HG03575 (cell line): Measurements from ENCODE around the gene PLCH2.

Source experiments
- ATAC-seq: cut with Tn5 transposase; IDR thresholded peaks from one replicate; pipeline ENCODE4 v1.9.1; 2021; ENCODE audit not compliant: unreplicated experiment, insufficient number of reproducible peaks, low FRiP score; ENCODE audit errors: extremely low read depth

The PLCH2 gene

DNA sequence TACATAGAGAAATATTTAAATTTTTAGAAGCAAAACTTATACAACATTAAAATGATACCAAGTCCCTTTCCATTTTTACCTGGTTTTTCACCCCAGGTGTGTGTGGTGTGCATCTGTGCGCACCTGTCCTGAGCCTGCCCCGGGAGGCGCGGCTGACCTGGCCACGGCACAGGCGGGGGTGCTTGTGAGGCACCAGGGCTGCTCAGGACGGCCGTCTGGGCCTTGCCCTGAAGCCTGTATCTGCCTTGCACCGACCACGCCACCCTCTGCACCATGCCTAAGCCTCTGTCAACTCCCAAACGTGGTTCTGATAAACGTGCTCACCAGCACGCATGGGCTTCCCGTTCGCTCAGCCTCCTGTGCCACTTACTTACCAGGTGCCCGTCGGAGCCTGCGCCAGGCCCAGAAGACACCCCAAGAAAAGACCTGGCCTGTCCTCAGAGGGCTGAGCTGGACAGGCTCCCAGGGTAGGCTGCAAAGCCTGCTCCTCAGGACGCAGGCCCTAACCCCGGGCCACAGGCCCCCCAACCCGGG, 29.4 kb downstream of the PLCH2 start:
- no peak for ATAC-seq

DNA sequence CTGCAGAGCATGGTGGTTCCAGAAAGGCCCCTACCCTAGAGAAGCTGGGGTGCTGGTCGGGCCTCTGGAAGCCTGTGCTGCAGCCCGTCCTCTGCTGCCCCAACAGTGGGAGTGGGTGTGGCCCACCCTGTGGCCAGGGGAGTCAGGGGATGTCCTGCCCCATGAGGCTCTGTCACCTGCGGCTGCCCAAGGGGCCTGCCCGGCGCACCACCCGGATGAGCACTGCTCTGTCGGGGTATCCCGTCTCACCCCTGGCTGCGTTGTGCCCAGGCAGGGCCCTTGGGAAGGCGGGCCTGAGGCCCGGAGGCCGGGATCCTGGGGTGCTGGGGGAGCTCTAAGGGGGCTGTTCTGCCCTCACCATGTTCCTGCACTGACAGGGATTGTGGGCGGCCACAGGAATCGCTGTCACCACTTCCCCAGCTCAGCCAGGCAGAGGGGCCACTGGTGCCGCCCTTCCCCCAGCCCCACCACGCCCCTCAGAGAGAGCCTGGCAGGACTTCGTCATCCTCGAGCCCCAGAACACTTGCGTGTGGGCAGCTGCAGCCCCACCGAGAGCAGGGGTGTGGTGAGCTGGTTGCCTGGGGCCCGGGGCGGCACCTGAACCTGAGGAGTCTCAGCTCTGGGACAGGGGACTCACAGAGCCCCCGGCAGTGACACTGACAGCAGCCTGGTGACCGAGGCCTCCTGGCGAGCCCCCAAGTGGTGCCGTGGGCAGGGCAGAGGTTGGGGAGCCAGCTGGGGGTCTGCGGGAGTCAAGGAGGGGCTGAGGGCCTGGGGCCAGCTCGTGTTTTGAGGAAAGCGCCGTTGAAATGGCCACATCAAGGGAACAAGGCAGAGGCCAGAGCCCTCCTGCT, 30.1 kb downstream of the PLCH2 start:
- no peak for ATAC-seq

DNA sequence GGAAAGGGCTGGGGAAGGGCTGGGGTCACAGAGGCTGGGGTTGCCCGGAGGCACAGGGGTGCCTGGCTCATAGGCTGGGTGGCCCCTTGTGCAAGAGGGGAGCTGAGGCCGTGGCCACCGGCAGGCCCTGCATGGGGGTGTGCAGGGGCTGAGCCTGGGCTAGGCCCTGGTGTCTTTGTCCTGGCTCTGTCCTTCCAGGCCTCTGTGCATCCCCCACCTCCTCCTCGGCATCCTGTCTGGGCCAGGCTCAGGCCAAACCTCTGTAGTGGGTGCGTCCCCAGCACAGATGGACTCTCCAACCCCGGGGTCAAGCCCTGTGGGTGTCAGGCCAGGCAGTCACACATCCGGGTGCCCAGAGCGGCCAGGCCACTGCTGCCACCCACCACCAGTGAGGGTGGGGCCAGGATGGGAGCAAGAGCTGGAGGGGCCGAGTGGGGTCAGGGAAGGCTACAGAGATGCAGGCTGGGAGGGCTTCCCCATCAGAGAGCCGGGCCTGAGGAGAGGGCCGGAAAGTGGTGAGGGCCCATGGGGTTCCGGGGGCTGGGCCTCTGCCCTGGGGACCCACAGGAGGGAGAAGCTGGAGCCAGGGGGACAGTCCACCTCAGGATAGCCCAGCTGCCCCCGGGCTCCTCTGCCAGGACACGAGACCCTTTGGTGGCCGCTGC, 30.9 kb downstream of the PLCH2 start:
- ATAC-seq, result no peak

DNA sequence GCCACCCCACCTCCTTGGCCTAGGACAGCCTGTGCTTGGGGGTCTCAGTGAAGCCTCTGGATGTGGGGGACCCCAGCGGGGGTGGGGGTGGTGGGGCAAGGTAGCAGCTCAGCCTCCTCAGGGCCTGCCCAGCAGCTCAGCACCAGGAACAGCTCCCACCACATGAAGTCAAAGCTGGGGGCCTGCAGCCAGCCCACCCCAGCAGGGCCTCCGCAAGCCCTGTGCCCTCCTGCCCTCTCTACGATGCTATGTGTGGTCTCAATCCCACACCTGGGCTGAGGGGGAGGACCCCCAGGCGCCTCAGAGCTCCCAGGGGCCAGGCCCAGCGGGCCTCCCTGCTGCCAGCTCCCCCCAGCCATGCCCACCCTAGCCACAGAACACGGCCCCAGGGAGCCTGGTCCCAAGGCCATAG, 31.7 kb downstream of the PLCH2 start:
- ATAC-seq, result no peak

DNA sequence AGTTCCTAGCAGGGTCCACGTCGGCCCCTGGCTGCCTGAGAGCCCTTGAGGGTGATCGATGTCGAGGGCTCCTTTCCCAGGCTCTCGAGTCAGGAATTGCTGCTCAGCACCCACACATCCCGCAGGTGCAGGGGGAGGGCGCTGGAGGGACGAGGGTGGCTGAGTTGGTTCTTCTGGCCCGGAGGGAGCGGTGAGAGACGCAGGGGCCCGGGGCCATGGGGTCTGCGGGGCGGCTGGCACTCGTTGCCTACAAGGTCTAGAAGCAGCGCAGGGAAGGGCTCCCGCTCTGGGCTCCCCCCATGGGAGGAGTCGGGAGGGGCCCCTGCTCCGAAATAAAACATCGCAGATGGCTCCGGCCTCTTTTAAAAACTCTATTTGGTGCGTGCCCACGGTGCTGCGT, 32.1 kb downstream of the PLCH2 start:
- ATAC-seq, result no peak

DNA sequence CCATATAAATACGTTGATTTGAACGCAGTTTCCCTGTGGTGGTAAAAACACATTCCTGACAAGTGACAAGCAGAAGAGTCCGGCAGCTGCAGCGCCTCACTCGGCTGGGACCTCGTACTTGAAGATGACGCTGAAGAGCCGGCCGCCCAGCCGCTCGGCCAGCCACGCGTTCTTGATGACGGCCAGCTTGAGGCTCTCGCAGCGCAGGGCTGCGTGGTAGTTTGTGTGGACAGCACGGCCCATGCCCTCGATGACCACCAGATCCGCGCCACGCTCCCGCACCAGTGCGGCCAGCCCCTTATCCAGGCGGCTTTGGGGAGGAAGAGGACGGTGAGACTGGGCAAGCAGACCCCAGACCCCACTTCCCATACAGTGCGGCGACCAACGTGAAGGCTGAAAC, 32.7 kb downstream of the PLCH2 start:
- ATAC-seq, result no peak

DNA sequence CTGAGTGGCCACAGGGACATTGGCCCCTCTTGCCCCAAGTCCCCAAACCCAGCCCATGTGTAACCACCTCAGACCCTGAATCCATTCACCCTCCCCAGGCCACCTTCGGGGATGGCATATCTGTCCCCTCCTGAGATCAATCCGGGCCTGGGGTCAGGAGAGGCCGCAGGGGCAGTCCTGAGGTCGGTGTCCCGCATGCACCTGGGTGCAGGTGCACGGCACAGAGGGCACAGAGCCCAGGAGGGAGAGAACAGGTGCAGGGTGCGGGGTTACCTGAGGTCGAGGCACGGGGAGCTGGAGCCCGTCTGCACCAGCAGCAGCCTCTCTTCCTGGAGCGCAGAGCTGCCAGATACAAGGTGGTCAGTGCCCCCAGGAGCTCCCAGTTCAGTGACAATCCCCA, 33.5 kb downstream of the PLCH2 start:
- ATAC-seq, result no peak

DNA sequence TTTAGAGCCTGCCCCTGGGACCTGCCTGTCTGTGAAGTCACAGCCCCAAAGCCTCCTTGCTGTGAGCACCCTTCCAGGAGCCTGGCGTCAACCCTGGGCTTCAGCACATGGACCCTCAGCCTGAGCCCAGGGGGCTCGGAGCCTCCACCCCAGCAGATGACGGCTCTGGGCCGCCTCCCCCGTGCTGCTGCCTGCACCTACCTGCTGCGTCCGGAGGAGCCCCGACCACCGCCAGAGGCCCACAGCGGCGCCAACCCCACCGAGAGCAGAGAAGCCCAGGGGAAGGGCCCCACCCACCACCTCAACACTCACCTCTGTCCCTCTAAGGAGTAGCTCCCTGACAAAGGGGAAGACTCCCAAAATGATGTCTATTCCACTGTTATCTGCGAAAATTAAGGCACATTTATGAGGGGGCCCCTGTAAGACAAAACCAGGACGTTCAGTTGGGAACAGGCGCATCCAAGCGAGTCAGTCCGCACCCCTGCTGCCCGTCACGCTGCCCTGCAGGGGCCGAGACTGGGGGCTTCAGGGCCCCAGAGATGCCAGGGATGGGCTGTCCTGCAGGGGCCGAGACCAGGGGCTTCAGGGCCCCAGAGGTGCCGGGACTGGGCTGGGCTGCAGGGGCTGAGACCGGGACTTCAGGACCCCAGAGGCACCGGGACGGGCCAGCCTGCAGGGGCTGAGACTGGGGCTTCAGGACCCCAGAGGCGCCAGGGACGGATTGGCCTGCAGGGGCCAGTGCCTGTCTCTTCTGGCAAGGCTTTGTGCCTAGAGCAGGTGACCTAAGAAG, 34.5 kb downstream of the PLCH2 start:
- no peak for ATAC-seq

DNA sequence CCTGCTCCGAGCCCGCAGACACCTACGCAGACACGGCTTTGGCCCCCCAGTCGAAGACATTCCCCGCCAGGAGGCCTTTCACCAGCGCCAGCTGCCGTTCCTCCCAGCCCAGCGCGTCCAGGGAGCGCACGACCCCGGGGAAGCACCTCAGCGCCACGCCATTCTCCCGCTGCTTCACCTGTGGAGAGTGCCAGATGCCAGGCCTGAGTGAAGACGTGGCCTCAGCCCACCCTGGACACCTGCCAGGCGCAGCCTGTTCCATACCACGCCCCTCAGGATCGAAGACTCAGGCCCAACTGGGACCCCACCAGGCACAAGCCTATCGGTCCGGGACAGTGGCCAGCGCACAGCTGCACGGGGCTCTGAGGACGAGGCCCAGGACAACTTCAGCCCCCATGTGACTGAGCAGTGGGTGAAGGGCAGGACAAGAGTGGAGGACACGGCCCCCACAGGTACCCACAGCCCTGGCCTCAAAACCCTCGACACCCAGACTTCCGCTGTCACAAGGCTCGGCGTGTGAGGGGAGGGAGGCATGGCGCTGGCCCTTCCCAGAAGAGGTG, 36.9 kb downstream of the PLCH2 start:
- no peak for ATAC-seq

DNA sequence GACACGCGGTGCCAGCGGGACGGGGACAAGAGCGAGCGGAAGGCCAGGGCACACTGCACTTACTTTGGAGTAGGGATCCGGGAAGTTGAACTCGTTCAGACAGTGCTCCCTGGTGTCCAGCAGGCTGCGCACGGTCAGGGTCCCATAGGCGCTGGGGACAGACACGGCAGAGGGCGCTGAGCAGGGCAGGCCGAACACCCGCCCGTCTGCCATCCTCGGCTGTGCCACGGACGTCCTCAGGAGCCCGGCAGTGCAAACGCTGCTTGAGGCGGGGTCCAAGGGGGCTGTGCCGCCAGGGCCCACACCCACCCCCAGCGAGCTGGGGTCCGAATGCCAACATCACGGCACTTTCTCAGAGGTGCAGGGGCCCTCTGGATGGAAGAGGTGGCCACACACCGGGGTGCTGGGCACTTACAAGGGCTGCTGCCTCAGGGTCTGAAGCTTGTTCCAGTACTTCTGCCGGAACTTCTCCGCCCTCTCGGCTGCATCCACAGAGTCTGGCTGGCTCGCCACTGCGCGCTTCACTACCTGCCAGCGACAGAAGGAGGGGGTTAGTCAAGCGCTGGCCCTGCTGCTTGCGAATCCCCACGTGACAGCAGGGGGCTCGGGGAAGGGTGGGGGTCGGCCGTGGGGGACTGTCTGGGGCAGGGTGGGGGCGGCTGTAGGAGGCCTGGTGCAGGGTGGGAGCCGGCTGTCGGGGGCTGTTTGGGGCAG, 38.0 kb downstream of the PLCH2 start:
- ATAC-seq, result no peak

DNA sequence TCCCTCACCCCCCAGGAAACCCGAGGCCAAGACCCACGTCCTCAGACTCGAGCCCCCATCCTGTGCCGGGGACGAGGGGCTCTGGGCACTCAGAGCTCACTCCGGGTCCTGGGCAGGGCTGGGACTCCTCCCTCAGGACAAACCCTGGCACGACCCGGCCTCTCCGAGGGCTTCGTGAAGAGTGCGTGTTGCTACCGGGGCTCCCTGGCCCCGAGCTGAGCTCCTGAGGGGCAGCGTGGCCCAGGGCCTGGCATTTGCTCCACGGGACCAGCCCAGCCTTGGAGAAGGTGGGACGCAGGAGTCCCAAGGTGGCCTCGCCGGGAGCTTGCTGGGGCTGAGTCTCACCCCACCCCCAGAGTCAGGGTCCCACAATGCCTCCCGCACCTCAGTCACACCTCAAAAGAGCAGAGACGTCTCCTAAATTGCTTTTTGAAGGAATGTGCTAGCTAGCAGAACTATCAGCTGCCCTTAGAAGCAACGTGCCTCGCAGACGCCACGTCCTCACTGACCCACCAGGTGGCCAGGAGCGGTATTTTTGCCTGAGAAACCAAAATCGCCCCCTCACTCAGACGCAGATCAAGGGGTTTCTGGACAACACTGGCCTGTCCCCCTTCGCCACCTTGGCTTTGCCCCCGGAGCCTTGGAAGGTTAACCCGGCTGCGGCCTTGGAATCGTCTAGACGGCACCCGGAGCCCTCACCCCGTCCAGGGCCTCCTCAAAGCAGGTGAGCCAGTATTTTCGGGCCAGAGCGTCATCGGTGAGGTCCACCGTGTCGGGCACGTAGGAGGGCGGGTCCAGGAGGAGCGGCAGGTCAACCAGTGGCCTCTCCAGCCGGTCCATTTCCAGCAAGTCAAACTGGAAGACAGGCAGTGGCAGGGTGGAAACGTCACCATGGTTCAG, 39.0 kb downstream of the PLCH2 start:
- ATAC-seq, result no peak

DNA sequence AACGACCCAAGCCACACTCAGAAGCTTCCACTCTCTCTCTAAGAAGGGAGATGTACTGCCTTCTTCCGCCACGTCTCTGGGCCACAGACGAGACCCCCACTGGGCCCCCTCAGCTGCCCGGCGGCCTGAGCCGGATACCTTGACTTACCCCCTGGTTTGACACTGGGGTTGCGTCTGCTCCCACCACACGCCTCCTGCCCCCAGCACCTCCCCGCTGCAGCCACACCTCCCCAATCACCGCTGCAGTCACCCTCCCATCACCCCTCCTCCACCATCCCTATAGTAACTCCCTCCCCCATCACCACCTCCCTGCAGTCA, 39.6 kb downstream of the PLCH2 start:
- ATAC-seq, result no peak

DNA sequence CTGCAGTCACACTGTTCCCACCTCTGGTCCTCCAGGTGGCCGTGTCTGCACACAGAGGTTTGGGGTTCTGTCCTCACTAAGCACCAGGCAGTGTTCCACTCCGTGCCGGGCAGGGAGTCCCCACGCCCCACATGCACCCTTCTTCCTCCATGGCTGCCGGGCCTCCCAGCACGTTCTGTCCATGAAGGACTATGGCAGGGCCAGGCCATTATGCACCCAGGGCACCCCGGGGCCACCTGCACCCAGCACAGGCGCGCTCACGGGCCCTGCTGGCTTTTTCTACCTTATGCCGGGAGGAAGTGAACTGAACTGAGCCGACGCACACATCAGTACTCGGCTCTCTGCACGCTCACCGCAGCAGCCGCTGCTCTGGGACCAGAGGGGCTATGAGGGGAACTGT, 40.0 kb downstream of the PLCH2 start:
- ATAC-seq, result no peak

DNA sequence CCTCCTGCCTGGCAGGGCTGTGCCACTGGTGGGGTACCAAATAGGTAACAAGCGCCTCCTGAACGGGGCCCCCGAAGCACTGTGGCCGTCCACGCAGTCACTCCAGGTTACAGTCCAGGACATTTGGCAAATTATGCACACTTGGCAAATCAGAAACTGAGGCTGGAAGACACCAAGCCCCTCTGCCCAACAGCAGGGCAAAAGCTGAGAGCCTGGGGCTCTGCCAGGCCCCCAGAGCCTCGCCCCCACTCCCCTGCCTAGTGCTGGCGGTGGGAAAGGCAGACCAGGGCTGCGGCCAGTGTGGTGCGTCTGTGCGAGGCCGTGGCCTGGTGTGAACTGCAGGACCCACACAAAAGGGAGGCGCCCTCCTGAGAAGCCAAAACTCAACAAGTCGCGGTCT, 40.9 kb downstream of the PLCH2 start:
- ATAC-seq, result no peak

DNA sequence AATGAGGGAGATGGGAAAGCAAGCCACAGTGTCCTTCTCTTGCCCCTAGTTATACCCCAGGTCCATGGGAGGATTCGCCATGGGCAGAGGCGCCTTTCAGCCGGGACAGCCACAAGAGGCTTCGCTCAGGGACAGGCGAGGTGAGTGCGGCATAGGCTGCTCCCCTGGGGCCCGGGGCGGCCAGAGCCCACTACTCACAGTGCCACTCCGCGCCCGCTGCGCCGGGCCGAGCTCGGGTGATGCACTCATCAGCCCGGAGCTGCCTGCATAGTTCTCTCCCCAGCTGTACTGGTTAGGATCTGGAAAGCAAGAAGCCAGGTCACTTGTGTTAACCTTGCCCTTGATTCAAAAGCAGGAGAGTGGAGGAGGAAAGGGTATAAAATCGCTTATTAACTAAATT, 41.9 kb downstream of the PLCH2 start:
- ATAC-seq, result no peak

DNA sequence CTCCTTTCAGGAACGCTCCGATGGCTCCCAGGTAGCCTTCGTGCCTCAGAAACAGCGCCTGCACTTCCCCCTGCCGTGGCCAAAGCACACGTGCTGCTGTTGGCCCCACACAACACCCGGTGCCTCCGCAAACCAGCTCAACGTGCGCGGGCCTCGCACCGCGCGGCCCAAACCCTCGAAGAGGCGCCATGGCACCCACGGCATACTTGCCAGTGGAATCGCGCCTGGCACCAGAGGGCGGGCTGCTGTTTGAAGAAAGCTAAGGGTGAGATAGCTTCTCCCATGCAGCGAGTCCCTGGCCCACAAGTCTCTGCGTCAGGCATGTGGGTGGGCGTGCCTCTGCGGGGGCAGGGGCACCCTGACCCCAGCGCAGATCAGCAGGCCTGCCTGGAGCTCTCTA, 42.4 kb downstream of the PLCH2 start:
- ATAC-seq, result no peak

DNA sequence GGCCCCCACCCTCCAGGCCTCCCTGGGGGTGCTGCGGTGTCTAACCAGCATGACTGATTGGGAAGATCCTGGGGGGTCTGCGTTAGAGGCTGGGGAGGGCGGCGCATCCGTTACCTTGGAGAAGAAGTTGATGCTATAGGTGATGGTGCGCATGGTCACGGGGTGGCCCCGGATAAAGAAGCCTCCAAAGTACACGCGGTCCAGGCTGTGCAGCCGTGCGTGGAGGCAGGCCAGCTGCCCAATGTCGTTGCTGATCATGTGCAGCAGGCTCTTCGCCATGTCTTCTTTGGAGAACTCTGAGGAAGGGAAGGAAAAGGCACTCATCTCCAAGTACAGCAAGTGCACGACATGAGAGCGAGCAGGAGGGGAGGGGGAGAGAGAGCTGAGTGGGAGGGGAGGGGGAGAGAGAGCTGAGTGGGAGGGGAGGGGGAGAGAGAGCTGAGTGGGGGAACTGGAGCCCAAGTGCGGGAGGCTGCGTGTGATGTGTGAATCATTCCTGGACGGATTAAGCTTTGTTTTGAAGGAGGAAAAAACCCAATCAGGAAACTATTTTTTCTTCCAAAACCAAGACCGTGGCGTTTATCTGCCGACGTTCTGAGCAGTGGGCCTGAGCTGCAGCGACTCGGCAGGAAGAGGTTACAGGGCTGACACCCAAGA, 43.1 kb downstream of the PLCH2 start:
- ATAC-seq, result no peak

DNA sequence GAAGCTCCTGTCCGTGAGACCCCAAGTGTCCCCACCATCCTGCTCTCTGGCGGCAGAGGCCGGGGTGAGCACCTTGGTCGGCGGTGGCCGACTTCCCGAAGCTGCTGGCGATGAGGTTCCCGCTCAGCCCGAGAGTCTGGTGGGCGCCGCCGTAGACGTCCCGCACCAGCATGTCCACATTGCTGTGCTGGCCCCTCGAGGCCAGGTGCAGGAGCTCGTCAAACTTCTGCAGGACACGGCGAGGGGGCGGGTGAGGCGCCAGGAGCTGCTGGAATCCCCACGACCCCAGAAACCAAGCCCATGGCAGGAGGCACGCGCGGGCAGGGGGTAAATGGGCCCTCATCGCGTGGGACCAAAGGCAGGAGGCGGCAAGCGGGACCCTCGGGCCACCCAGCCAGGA, 43.6 kb downstream of the PLCH2 start:
- no peak for ATAC-seq
